Fibroblast of lung (primary cell): ENCODE data around the gene MLIP. TPM values are rescaled to one million over a fixed set of nuclear protein-coding genes. Genes with fewer than 3 reads are reported as not detected.

Experiments
- DNase-seq, 2 donors: peaks; one replicate each; pipeline versions ENCODE4 v3.0.0 to v3.0.0-alpha.2; 2010; ENCODE audit warnings: low read depth in 2 of 2
- H2AFZ ChIP-seq: 2 replicates; pipeline ENCODE4 v1.5.1; 2012; ENCODE audit warnings: low read length, control low read depth, inconsistent platforms
- H3K27ac ChIP-seq: 2 replicates; pipeline ENCODE4 v1.5.1; 2011; ENCODE audit warnings: low read length, control low read depth; ENCODE audit not compliant: insufficient read depth
- H3K27me3 ChIP-seq: 2 replicates; pipeline ENCODE4 v1.5.1; 2011; ENCODE audit warnings: mild to moderate bottlenecking, low read length; ENCODE audit not compliant: control insufficient read depth, insufficient read depth
- H3K36me3 ChIP-seq: 2 replicates; pipeline ENCODE4 v1.5.1; 2011; ENCODE audit warnings: low read length; ENCODE audit not compliant: control insufficient read depth, insufficient read depth
- H3K4me1 ChIP-seq: 2 replicates; pipeline ENCODE4 v1.5.1; 2011; ENCODE audit warnings: low read length; ENCODE audit not compliant: control insufficient read depth, insufficient read depth; ENCODE audit errors: extremely low read depth
- H3K4me2 ChIP-seq: 2 replicates; pipeline ENCODE4 v1.5.1; 2011; ENCODE audit warnings: low read length, control low read depth; ENCODE audit not compliant: insufficient read depth; ENCODE audit errors: extremely low read depth
- H3K4me3 ChIP-seq, 4 experiments: fragments of 200-600 bp in 1 of 4; sonication (generic) in 1 of 4; replicated peaks in 1 of 4; 2 replicates each; pipeline ENCODE4 v1.5.1; 2011 to 2016; ENCODE audit warnings: low read length in 4 of 4, low read depth in 3 of 4, mild to moderate bottlenecking in 3 of 4, control low read depth in 2 of 4, inconsistent platforms in 1 of 4, mixed read lengths in 1 of 4; ENCODE audit not compliant: insufficient read depth in 1 of 4; ENCODE audit errors: control extremely low read depth in 1 of 4
- H3K79me2 ChIP-seq: 2 replicates; pipeline ENCODE4 v1.5.1; 2012; ENCODE audit warnings: mild to moderate bottlenecking, low read length, inconsistent platforms; ENCODE audit not compliant: control insufficient read depth, insufficient read depth
- H3K9ac ChIP-seq: 2 replicates; pipeline ENCODE4 v1.5.1; 2011; ENCODE audit warnings: mild to moderate bottlenecking, low read length, control low read depth; ENCODE audit not compliant: insufficient read depth
- H3K9me3 ChIP-seq: 2 replicates; pipeline ENCODE4 v1.5.1; 2012; ENCODE audit warnings: low read depth, low read length; ENCODE audit not compliant: control insufficient read depth, insufficient read depth
- H4K20me1 ChIP-seq: 2 replicates; pipeline ENCODE4 v1.5.1; 2011; ENCODE audit warnings: low read length; ENCODE audit not compliant: control insufficient read depth, insufficient read depth; ENCODE audit errors: extremely low read depth
- EZH2 ChIP-seq: IDR thresholded peaks from 2 replicates; pipeline ENCODE4 v1.5.1; 2012; ENCODE audit warnings: low read length, control low read depth, mild to moderate bottlenecking; ENCODE audit errors: missing control alignments
- polyA plus RNA-seq, 2 donors: library from polyadenylated mRNA; depleted of rRNA in 1 of 2; stranded (reverse) in 1 of 2; unstranded in 1 of 2; fragments of >200 nt; gene quantifications; 2 replicates each; pipeline ENCODE4 v1.2.1, GENCODE V29; 2011 to 2012; ENCODE audit warnings: missing spikeins in 1 of 2
- total RNA-seq: library from RNA; depleted of rRNA; stranded (reverse); fragments of >200 nt; gene quantifications from 2 replicates; pipeline ENCODE4 v1.2.1, GENCODE V29; 2014
- TF ChIP-seq, protein P1 (sequence below), 2 donors: IDR thresholded peaks in 1 of 2; conservative IDR thresholded peaks in 1 of 2; 1 replicate in 1 of 2; 2 replicates in 1 of 2; pipeline ENCODE4 v1.5.1; 2011 to 2012; ENCODE audit warnings: low read length in 2 of 2, control low read depth in 1 of 2, inconsistent platforms in 1 of 2, low read depth in 1 of 2, mild to moderate bottlenecking in 1 of 2

MLIP gene
- total and polyA plus RNA-seq, 2 donors (not counting 1 experiment from before 2014, with no cell fraction given), result 0.07 TPM; not detected in 1

DNA sequence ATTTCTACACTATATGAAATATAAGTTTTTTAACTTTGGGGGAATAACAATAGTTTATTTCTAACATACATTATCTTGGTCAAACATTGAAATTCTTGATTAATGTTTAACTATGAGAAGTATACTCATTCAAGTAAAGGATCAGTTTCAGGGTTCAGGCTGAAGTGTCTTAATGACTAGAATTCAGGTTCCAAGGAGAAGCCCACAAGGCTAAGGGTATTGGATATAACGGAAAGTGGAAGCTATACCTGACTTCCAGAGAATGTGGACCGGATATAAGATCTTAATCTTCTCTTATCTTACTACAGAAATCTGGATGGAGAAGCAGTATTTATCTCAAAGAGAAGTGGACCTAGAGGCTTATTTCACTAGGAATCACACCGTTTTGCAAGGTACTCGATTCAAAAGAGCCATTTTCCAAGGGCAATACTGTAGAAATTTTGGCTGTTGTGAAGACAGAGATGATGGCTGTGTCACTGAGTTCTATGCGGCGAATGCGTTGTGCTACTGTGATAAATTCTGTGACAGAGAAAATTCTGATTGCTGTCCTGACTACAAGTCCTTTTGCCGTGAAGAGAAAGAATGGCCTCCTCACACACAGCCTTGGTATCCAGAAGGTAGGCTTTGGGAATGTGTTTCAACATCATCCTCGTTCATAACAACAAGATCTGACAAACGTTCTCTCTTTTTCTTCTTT lies 197.2 kb downstream of the MLIP start, which contains the start of gene TINAG:
TSS of gene TINAG (plus strand) at position 153 of the 697 bp plus-strand sequence. CDS start at position 263, 110 bp downstream.
- Histone ChIP-seq H3K36me3 (no peaks in the 10 kb centered on the region), H2AFZ (no peak within 1 kb of the TSS), H4K20me1 (no peaks in the 10 kb centered on the region), H3K9me3 (no peaks in the 10 kb centered on the region), H3K27ac (no peak within 1 kb of the TSS), H3K4me2 (no peak within 1 kb of the TSS), H3K79me2 (no peaks in the 10 kb centered on the region), H3K9ac (no peak within 1 kb of the TSS), H3K27me3 (no peaks in the 10 kb centered on the region), H3K4me3 (no peak within 1 kb of the TSS), H3K4me1 (no peaks in the 10 kb centered on the region)
- no peak for DNase-seq
- TF ChIP-seq, protein P1, sequence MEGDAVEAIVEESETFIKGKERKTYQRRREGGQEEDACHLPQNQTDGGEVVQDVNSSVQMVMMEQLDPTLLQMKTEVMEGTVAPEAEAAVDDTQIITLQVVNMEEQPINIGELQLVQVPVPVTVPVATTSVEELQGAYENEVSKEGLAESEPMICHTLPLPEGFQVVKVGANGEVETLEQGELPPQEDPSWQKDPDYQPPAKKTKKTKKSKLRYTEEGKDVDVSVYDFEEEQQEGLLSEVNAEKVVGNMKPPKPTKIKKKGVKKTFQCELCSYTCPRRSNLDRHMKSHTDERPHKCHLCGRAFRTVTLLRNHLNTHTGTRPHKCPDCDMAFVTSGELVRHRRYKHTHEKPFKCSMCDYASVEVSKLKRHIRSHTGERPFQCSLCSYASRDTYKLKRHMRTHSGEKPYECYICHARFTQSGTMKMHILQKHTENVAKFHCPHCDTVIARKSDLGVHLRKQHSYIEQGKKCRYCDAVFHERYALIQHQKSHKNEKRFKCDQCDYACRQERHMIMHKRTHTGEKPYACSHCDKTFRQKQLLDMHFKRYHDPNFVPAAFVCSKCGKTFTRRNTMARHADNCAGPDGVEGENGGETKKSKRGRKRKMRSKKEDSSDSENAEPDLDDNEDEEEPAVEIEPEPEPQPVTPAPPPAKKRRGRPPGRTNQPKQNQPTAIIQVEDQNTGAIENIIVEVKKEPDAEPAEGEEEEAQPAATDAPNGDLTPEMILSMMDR (conservative IDR thresholded peaks at IDR 0.05 in 1 of 2, IDR thresholded peaks at IDR 0.05 in 1 of 2; ENCODE audit: low read depth in 1 of 2, low read length in 2 of 2), result no peak
- TF ChIP-seq EZH2, result no peak

DNA sequence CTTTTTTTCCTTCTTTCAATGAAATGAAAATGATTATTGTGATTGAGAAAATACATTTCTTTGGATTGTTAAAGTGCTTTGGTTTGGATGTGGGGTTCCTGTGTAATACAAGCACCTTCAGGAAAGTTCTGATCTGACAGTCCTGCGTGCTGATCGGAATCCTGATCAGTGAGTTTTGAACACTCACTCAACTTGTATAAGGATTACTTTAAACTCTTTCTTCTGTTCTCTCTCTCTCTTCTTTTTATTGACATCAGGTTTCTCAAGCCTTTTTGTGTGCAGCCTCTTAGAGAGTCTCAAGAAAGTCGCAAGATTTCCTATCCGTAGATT lies 197.7 kb downstream of the MLIP start:
- Histone ChIP-seq H4K20me1 (no peaks in the 10 kb centered on the region), H3K27ac (no peak overlapping the region), H3K9me3 (no peaks in the 10 kb centered on the region), H3K36me3 (no peaks in the 10 kb centered on the region), H2AFZ (no peak overlapping the region), H3K4me3 (no peak overlapping the region), H3K27me3 (no peaks in the 10 kb centered on the region), H3K4me1 (no peaks in the 10 kb centered on the region), H3K9ac (no peak overlapping the region), H3K79me2 (no peaks in the 10 kb centered on the region), H3K4me2 (no peak overlapping the region)
- no peak for DNase-seq
- no peak for TF ChIP-seq EZH2
- TF ChIP-seq, protein P1 (conservative IDR thresholded peaks at IDR 0.05 in 1 of 2, IDR thresholded peaks at IDR 0.05 in 1 of 2; ENCODE audit: low read depth in 1 of 2, low read length in 2 of 2), result no peak

DNA sequence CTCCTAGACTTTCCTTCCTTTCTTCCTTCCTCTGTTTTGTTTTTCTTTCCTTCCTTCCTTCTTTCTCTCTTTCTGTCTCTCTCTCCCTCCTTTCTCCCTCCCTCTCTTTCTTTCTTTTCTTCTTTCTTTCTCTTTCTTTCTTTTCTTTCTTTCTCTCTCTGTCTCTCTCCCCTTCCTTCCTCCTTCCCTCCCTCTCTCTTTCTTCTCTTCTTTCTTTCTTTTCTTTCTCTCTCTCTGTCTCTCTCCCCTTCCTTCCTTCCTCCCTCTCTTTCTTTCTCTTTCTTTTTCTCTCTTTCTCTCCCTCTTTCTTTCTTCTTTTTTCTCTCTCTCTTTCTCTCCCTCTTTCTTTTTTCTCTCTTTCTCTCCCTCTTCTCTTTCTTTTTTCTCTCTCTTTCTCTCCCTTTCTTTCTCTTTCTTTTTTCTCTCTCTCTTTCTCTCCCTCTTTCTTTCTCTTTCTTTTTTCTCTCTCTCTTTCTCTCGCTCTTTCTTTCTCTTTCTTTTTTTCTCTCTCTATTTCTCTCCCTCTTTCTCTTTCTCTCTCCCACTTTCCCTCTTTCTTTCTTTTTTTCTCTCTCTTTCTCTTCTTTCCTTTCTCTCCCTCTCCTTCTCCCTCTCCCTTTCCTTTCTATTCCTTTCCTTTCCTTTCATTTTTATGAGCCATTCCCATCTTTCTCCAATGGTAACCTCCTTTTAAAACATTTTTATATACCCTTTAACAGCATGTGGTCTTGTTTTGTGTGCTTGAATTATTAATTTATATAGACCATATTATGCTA lies 199.3 kb downstream of the MLIP start:
- H3K4me3 ChIP-seq, result no peak overlapping the region
- no peak for DNase-seq

More for the DNA sequence above, 199.3 kb downstream of the MLIP start:
- no peak overlapping the region for H3K27ac ChIP-seq
- H3K36me3 ChIP-seq, result no peaks in the 10 kb centered on the region
- no peak overlapping the region for H2AFZ ChIP-seq
- H3K27me3 ChIP-seq, result no peaks in the 10 kb centered on the region
- no peaks in the 10 kb centered on the region for H3K4me1 ChIP-seq
- H3K9ac ChIP-seq, result no peak overlapping the region
- H3K9me3 ChIP-seq, result no peaks in the 10 kb centered on the region
- H3K4me2 ChIP-seq, result no peak overlapping the region
- no peaks in the 10 kb centered on the region for H4K20me1 ChIP-seq
- TF ChIP-seq EZH2, result no peak
- TF ChIP-seq, protein P1 (conservative IDR thresholded peaks at IDR 0.05 in 1 of 2, IDR thresholded peaks at IDR 0.05 in 1 of 2; ENCODE audit: low read depth in 1 of 2, low read length in 2 of 2), result no peak
- H3K79me2 ChIP-seq, result no peaks in the 10 kb centered on the region
